Measurements from ENCODE around the gene DLG1.

DNA sequence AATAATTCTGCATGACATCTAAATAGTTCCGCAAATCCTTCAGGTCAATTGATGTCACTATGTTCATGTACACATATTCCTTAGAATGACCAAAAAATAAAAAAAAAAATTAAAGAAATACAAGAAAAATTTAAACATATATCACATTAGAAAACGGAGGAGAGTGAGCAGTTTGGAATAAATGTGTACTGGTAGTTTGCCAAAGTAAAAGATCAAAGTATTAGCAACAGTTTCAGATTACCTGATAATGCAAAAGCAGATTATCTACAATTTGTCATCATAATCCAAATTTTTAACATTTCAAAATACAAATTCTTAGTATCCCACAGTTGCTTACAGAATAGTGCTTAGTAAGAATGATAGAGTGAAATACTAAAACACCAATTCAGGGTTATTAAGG lies 1.9 kb downstream of the DLG1 start:
- TF ChIP-seq CTCF (IDR thresholded peaks at IDR 0.05) (no peak), POLR2A (IDR thresholded peaks at IDR 0.05) (no peak)

Measured in stomach (tissue), 4 donors.